H7 (cell line): ENCODE data around the gene CHST4. TPM values are rescaled to one million over a fixed set of nuclear protein-coding genes. Genes with fewer than 3 reads are reported as not detected.

Experiments
- DNase-seq: peaks from one replicate; pipeline ENCODE4 v3.0.0; 2012
- H3K27me3 ChIP-seq: 2 replicates; pipeline ENCODE4 v1.6.0; 2011; ENCODE audit warnings: mild to moderate bottlenecking, low read length; ENCODE audit not compliant: control insufficient read depth, insufficient read depth
- H3K36me3 ChIP-seq: replicated peaks from 2 replicates; pipeline ENCODE4 v1.5.1; 2011; ENCODE audit warnings: low read length; ENCODE audit not compliant: control insufficient read depth, insufficient read depth
- H3K4me3 ChIP-seq: 2 replicates; pipeline ENCODE4 v1.5.1; 2011; ENCODE audit warnings: low read depth, mild to moderate bottlenecking, control low read depth, low read length, moderate library complexity; ENCODE audit not compliant: insufficient read depth
- total RNA-seq: library from RNA; depleted of rRNA; stranded (reverse); fragments of >200 nt; shearing (Covaris generic); gene quantifications from 2 replicates; pipeline ENCODE4 v1.2.3, GENCODE V29; 2014; rRNA removed

CHST4 gene
- 6.7 and 7.6 TPM in 2 replicates for total RNA-seq

GRCh38 chr16:71526111-71526631 lies at the start of gene CHST4:
Gene CHST4, plus strand, starts transcription at chr16:71526426. Its CDS starts 10,252 bp downstream, at chr16:71536678.
- peak; percentile 69 for DNase-seq
- Histone ChIP-seq H3K36me3 (no peaks in the 10 kb centered on the region), H3K4me3 (peak within 1 kb of the TSS; percentile 30), H3K27me3 (no peaks in the 10 kb centered on the region)

GRCh38 chr16:71476457-71477124 lies 49.6 kb upstream of the CHST4 start:
- DNase-seq, result no peak
- H3K27me3 ChIP-seq, result no peaks in the 10 kb centered on the region

GRCh38 chr16:71479420-71479819 lies 46.8 kb upstream of the CHST4 start:
- DNase-seq, result peak; percentile 59

More at GRCh38 chr16:71476457-71477124, 49.6 kb upstream of the CHST4 start:
- Histone ChIP-seq H3K4me3 (no peak overlapping the region), H3K36me3 (no peaks in the 10 kb centered on the region; the same call in 1 of the 2 replicates)

GRCh38 chr16:71480956-71481355 lies 45.3 kb upstream of the CHST4 start:
- no peak for DNase-seq
- Histone ChIP-seq H3K4me3 (no peak overlapping the region), H3K36me3 (no peaks in the 10 kb centered on the region), H3K27me3 (no peaks in the 10 kb centered on the region)

More at GRCh38 chr16:71479420-71479819, 46.8 kb upstream of the CHST4 start:
- Histone ChIP-seq H3K36me3 (no peaks in the 10 kb centered on the region; the same call in 1 of the 2 replicates), H3K4me3 (no peak overlapping the region), H3K27me3 (no peaks in the 10 kb centered on the region)

GRCh38 chr16:71482569-71482968 lies 43.7 kb upstream of the CHST4 start:
- DNase-seq, result no peak
- Histone ChIP-seq H3K36me3 (no peaks in the 10 kb centered on the region), H3K4me3 (no peak overlapping the region), H3K27me3 (no peaks in the 10 kb centered on the region)

- peak; percentile 81 for DNase-seq
- H3K27me3 ChIP-seq, result no peaks in the 10 kb centered on the region
- no peaks in the 10 kb centered on the region for H3K36me3 ChIP-seq
- H3K4me3 ChIP-seq, result peak overlapping the region; percentile 88
These were observed 42.0 kb upstream of the CHST4 start for GRCh38 chr16:71484006-71484893.

- Histone ChIP-seq H3K4me3 (no peak within 1 kb of the TSS), H3K27me3 (no peaks in the 10 kb centered on the region; the same call in 1 of the 2 replicates), H3K36me3 (no peaks in the 10 kb centered on the region)
- no peak for DNase-seq
These were observed 37.1 kb upstream of the CHST4 start, which contains the start of gene ZNF19 for GRCh38 chr16:71489122-71489521. Gene ZNF19, minus strand, starts transcription at chr16:71489324. Its CDS starts 7,210 bp downstream, at chr16:71482114.

GRCh38 chr16:71490361-71490760 lies 35.9 kb upstream of the CHST4 start:
- Histone ChIP-seq H3K36me3 (no peaks in the 10 kb centered on the region), H3K4me3 (no peak overlapping the region), H3K27me3 (no peaks in the 10 kb centered on the region; the same call in 1 of the 2 replicates)
- DNase-seq, result no peak

GRCh38 chr16:71491054-71491453 lies 35.2 kb upstream of the CHST4 start:
- Histone ChIP-seq H3K36me3 (no peaks in the 10 kb centered on the region), H3K27me3 (no peaks in the 10 kb centered on the region; the same call in 1 of the 2 replicates), H3K4me3 (no peak overlapping the region)
- DNase-seq, result no peak

GRCh38 chr16:71492786-71493185 lies 33.4 kb upstream of the CHST4 start:
- Histone ChIP-seq H3K4me3 (no peak overlapping the region), H3K27me3 (no peaks in the 10 kb centered on the region; the same call in 1 of the 2 replicates), H3K36me3 (no peaks in the 10 kb centered on the region)
- DNase-seq, result no peak

- no peak for DNase-seq
- no peaks in the 10 kb centered on the region for H3K36me3 ChIP-seq
- no peak overlapping the region for H3K4me3 ChIP-seq
- no peaks in the 10 kb centered on the region; the same call in 1 of the 2 replicates for H3K27me3 ChIP-seq
These were observed 33.0 kb upstream of the CHST4 start for GRCh38 chr16:71493213-71493612.

- Histone ChIP-seq H3K27me3 (no peaks in the 10 kb centered on the region), H3K36me3 (no peaks in the 10 kb centered on the region)
- no peak for DNase-seq
These were observed 28.2 kb upstream of the CHST4 start for GRCh38 chr16:71498031-71498430.

GRCh38 chr16:71499775-71500364 lies 26.4 kb upstream of the CHST4 start:
- Histone ChIP-seq H3K36me3 (no peaks in the 10 kb centered on the region), H3K27me3 (no peaks in the 10 kb centered on the region)

More at GRCh38 chr16:71498031-71498430, 28.2 kb upstream of the CHST4 start:
- no peak overlapping the region for H3K4me3 ChIP-seq

GRCh38 chr16:71500964-71501363 lies 25.3 kb upstream of the CHST4 start:
- Histone ChIP-seq H3K4me3 (no peak overlapping the region), H3K27me3 (no peaks in the 10 kb centered on the region), H3K36me3 (no peaks in the 10 kb centered on the region)
- DNase-seq, result no peak

More at GRCh38 chr16:71499775-71500364, 26.4 kb upstream of the CHST4 start:
- no peak overlapping the region for H3K4me3 ChIP-seq
- peak; percentile 66 for DNase-seq
